ENCODE results near the gene GON7.
"Not testable (repeated sequence)": the region's sequence is repeated elsewhere in the genome, so short reads cannot be mapped to it uniquely, and the experiment has no call there.

GON7 gene

GRCh38 chr14:93200553-93200952 lies 6.3 kb downstream of the GON7 start:
- FAIRE-seq (no peak), DNase-seq (ENCODE audit: low spot score) (no peak)

DNA sequence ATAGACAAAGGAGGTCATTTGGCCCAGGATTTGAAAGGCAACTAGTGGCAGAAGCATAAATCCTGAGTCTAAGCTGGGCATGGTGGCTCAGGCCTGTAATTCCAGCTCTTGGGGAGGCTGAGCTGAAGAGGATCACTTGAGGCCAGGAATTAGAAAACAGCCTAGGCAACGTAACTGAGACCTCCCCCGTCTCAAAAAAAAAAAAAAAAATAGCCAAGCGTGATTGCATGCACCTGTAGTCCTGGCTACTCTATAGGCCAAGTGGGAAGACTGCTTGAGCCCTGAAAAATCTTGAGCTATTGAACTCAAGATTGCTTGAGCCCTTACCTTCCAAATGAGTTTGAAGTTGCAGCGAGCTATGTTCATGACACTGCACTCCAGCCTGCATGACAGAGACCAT lies 7.8 kb downstream of the GON7 start:
- DNase-seq (ENCODE audit: low spot score) (no peak), FAIRE-seq (no peak)

DNA sequence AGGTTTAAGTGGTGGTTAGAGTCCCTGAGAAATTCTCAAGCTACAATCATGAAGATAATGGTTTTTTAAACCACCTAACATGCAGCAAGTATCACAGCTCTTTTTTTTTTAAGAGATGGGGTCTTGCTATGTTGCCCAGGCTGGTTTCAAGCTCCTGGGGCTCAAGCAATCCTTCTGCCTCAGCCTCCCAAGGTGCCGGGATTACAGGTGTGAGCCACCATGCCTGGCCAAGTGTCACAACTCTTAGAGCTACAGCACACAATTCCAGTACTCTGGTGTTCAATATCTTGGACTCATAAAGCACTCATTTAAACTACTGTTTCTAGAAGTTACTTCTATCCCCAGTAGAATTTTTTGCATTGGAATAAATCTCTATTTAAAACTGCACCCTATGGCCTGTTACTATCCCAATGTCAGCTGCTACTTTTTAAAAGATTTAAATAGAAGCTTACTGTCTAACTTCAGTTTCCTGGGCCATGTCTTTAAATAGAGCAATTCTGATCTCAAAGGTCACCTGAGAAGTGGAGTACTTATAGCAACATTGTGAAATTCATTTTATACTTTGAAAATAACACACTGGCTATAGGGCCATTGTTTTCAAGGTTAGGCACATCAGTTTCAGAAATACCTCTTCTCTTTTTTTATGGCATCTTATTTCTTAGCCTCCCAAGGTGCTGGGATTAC lies 11.4 kb downstream of the GON7 start:
- FAIRE-seq = no peak

GRCh38 chr14:93186956-93187355 lies 19.9 kb downstream of the GON7 start:
- no peak for DNase-seq (ENCODE audit: low spot score)
- no peak for FAIRE-seq

More for the DNA sequence above, 11.4 kb downstream of the GON7 start:
- DNase-seq (ENCODE audit: low spot score) = no peak

GRCh38 chr14:93186466-93186865 lies 20.4 kb downstream of the GON7 start:
- DNase-seq (ENCODE audit: low spot score) (no peak), FAIRE-seq (no peak)

DNA sequence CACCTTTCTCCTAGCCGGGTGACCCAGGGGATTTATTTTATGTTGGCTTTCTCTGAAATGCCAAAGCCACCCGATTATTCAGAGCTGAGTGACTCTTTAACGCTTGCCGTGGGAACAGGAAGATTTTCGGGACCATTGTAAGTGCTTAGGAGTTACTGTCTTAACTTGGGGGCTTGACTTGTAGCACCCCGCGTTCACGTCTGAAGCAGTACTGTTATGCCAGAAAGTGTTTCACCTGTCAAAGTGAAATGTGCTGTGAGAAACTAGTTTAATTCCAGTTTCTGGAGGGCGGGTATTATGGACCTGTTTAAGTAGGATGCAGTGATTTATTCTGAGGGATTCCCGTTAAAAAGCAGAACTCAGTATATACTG lies 21.5 kb downstream of the GON7 start:
- FAIRE-seq = no peak
- no peak for DNase-seq (ENCODE audit: low spot score)

DNA sequence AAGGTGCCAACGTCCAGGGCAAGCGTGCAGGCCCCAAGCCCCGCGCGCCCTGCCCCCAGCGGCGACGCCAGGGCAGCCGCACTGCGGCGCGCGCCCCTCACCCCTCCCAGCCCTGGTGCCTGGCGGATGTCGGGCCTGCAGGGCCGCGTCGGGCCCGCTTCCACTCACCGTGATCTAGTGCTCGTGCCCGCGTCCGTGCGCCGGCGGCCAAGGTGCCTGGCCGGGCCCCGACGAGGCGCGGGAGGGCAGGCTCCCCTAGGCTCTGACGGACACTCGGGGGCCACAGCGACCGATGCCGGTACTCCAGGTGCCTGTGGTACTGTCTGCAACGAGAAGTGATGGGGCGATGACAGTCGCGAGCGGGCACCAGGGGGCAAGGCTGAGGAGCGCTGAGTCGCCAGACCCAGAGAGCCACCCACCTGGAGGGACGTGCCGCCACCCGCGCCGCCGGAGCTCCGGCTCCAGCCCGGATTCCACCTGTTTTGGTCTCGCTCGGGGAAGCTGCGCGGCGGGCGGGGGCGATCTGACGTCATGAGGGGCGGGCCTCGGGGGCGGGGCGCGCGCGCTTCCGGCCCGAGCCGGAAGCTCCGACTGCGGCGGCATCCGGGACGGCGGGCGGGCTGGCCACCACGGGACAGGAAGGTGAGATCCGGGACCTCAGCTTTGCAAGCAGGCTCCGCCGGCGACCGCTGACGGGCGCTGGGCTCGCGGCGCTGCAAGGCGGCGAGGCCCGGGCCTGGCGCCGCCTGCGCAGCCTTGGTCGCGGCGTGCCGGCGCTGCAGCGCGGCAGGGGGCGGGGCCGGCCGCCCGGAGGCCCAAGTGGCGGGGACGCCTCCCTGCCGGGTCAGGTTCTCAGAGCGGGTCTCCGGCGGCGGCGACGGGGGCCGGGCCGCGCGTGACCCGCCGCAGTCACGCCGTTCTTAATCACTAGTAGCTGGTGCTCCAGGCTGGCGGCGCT lies 22.2 kb downstream of the GON7 start, which contains the start of the genes LYSET and MOAP1:
Gene LYSET, plus strand, starts transcription at position 927 of the 958 bp plus-strand sequence. CDS start 89 bp downstream, outside the sequence.
Gene MOAP1, minus strand, starts transcription at position 507 of the 958 bp plus-strand sequence. CDS start 655 bp downstream, outside the sequence.
- no peak for FAIRE-seq

GRCh38 chr14:93183596-93184317 lies 23.1 kb downstream of the GON7 start:
- FAIRE-seq = no peak
- DNase-seq (ENCODE audit: low spot score) = no peak

More for the DNA sequence above, 22.2 kb downstream of the GON7 start, which contains the start of the genes LYSET and MOAP1:
- peak; percentile 85 for DNase-seq (ENCODE audit: low spot score)

- DNase-seq (ENCODE audit: low spot score) = no peak
- no peak for FAIRE-seq
Measured at GRCh38 chr14:93175492-93175891, 31.4 kb downstream of the GON7 start.

DNA sequence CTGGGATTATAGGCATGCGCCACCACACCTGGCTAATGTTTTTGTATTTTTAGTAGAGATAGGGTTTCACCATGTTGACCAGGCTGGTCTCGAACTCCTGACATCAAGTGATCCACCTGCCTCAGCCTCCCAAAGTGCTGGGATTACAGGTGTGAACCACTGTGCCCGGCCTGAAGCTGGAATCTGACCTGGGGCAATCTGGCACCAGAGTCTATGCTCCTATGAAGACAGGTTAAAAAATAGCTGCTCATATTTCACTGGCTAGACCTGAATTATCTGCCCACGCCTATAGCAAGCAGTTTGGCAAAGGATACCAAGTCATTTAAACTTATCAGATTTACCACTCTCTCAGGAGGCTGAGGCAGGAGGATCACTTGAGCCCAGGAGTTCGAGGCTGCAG lies 32.1 kb downstream of the GON7 start:
- DNase-seq (ENCODE audit: low spot score); FAIRE-seq: not testable (repeated sequence)

GRCh38 chr14:93173943-93174395 lies 32.9 kb downstream of the GON7 start:
- no peak for FAIRE-seq

GRCh38 chr14:93171376-93171775 lies 35.5 kb downstream of the GON7 start:
- FAIRE-seq (no peak), DNase-seq (ENCODE audit: low spot score) (no peak)

More at GRCh38 chr14:93173943-93174395, 32.9 kb downstream of the GON7 start:
- DNase-seq (ENCODE audit: low spot score) = no peak

GRCh38 chr14:93170141-93170540 lies 36.7 kb downstream of the GON7 start:
- not testable (repeated sequence) for FAIRE-seq

GRCh38 chr14:93169619-93170018 lies 37.2 kb downstream of the GON7 start:
- DNase-seq (ENCODE audit: low spot score); FAIRE-seq: not testable (repeated sequence)

More at GRCh38 chr14:93170141-93170540, 36.7 kb downstream of the GON7 start:
- not testable (repeated sequence) for DNase-seq (ENCODE audit: low spot score)

GRCh38 chr14:93168610-93169009 lies 38.3 kb downstream of the GON7 start:
- DNase-seq (ENCODE audit: low spot score); FAIRE-seq: not testable (repeated sequence)

GRCh38 chr14:93165271-93166265 lies 41.3 kb downstream of the GON7 start:
- not testable (repeated sequence) for FAIRE-seq; DNase-seq (ENCODE audit: low spot score)

DNA sequence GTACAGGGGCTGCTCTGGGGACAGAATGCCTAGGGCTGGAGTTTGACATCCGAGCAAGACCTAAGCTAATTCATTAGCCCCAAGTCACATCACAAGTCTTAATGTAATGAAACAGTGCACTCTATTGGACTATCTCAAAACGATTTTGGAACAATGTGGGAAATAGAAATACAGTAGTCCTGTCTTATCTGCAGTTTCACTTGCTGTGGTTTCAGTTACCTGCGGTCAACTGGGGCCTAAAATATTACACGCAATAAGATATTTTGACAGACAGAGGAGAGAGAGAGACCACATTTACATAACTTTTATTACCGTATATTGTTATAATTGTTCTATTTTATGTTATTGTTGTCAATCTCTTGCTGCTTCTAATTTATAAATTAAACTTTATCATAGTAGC lies 43.3 kb downstream of the GON7 start:
- no peak for FAIRE-seq

GRCh38 chr14:93161411-93161940 lies 45.4 kb downstream of the GON7 start:
- no peak for FAIRE-seq
- no peak for DNase-seq (ENCODE audit: low spot score)

More for the DNA sequence above, 43.3 kb downstream of the GON7 start:
- DNase-seq (ENCODE audit: low spot score) = no peak

- no peak for FAIRE-seq
- peak; percentile 45 for DNase-seq (ENCODE audit: low spot score)
Measured at GRCh38 chr14:93160353-93160801, 46.5 kb downstream of the GON7 start.
